Measurements from ENCODE around the gene RPS27L. TPM values are rescaled to one million over a fixed set of nuclear protein-coding genes. Genes with fewer than 3 reads are reported as not detected.

The RPS27L gene
- total RNA-seq, 1 experiment from 2014 or later, result 77.0 TPM

DNA sequence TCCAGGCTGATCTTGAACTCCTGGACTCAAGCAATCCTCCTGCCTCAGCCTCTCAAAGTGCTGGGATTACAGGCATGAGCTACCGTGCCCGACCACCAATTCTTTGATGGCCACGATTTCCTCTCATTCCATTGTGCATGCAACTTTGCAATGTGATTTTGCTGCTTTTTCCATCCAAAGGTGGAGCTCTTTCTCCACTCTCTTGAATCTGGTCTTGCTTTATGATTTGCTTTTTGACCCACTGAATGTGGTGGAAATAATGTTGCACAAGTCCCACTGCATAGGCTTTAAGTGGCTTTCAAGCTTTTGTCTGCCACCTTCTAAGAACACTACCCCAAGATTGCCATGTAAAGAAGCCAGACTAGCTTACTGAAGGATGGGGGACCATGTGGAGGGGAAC, 10.6 kb downstream of the RPS27L start:
- no peaks in the 10 kb centered on the region for H4K20me1 ChIP-seq (ENCODE audit: insufficient read depth)
- BruUV-seq (replicated peaks), result no TSS peak
- TF ChIP-seq EZH2 (IDR thresholded peaks at IDR 0.05; ENCODE audit: low read depth), result no peak
- TF ChIP-seq, protein P1, sequence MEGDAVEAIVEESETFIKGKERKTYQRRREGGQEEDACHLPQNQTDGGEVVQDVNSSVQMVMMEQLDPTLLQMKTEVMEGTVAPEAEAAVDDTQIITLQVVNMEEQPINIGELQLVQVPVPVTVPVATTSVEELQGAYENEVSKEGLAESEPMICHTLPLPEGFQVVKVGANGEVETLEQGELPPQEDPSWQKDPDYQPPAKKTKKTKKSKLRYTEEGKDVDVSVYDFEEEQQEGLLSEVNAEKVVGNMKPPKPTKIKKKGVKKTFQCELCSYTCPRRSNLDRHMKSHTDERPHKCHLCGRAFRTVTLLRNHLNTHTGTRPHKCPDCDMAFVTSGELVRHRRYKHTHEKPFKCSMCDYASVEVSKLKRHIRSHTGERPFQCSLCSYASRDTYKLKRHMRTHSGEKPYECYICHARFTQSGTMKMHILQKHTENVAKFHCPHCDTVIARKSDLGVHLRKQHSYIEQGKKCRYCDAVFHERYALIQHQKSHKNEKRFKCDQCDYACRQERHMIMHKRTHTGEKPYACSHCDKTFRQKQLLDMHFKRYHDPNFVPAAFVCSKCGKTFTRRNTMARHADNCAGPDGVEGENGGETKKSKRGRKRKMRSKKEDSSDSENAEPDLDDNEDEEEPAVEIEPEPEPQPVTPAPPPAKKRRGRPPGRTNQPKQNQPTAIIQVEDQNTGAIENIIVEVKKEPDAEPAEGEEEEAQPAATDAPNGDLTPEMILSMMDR (conservative IDR thresholded peaks at IDR 0.05), result no peak
- no peak overlapping the region for H3K4me2 ChIP-seq
- no peak overlapping the region for H3K27ac ChIP-seq
- no peak for DNase-seq
- no peak overlapping the region for H3K4me3 ChIP-seq
- no peaks in the 10 kb centered on the region for H3K27me3 ChIP-seq (ENCODE audit: insufficient read depth, low read depth)
- H3K79me2 ChIP-seq (ENCODE audit: low read depth), result no peaks in the 10 kb centered on the region
- no peak overlapping the region for H2AFZ ChIP-seq
- H3K9me2 ChIP-seq (ENCODE audit: insufficient read depth), result no peaks in the 10 kb centered on the region
- H3F3A ChIP-seq (ENCODE audit: insufficient read depth, low read depth), result no peaks in the 10 kb centered on the region
- intact Hi-C loops (cut with micrococcal nuclease; ENCODE audit: unreplicated experiment), result no loop called here
- no peaks in the 10 kb centered on the region for H3K9me3 ChIP-seq (ENCODE audit: insufficient read depth, low read depth)
- POLR2A ChIA-PET (ENCODE audit: unreplicated experiment), result interaction anchor here (0.6 kb wide), 1 partner anchor 96 kb away, joined by 3 read pairs; no protein-coding TSS in a partner anchor
- no peaks in the 10 kb centered on the region for H3K4me1 ChIP-seq (replicated peaks; ENCODE audit: insufficient read depth)
- CTCF ChIA-PET, result no interaction called here
- no peaks in the 10 kb centered on the region for H3K36me3 ChIP-seq (ENCODE audit: low read depth)

DNA sequence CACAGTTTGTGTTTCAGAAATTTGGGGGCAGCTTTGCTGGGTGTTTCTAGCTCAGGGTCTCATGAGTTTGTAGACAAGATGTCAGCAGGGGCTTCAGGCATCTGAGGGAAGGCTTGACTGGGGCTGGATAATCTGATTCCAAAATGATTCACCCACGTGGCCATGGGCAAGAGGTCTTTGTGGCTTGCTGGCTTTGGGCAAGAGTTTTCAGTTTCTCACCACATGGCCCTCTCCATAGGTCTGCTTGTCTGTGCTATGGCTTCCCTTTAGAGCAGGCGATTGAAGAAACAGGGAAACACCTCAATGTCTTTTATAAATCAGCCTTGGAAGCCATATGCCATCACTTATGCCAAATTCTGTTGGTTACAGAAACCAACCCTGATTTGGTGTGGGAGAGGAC, 11.9 kb downstream of the RPS27L start:
- DNase-seq, result no peak
- H3F3A ChIP-seq (ENCODE audit: insufficient read depth, low read depth), result no peaks in the 10 kb centered on the region
- no peaks in the 10 kb centered on the region for H3K9me3 ChIP-seq (ENCODE audit: insufficient read depth, low read depth)
- no peaks in the 10 kb centered on the region for H3K4me1 ChIP-seq (replicated peaks; ENCODE audit: insufficient read depth)
- H3K4me3 ChIP-seq, result no peak overlapping the region
- no peaks in the 10 kb centered on the region for H3K27me3 ChIP-seq (ENCODE audit: insufficient read depth, low read depth)
- no peak overlapping the region for H3K27ac ChIP-seq
- ChIA-PET POLR2A (ENCODE audit: unreplicated experiment) (no interaction called here), CTCF (no interaction called here)
- no peaks in the 10 kb centered on the region for H3K79me2 ChIP-seq (ENCODE audit: low read depth)
- H3K4me2 ChIP-seq, result no peak overlapping the region
- TF ChIP-seq, protein P1 (conservative IDR thresholded peaks at IDR 0.05), result no peak
- no peak for TF ChIP-seq EZH2 (IDR thresholded peaks at IDR 0.05; ENCODE audit: low read depth)
- H3K36me3 ChIP-seq (ENCODE audit: low read depth), result no peaks in the 10 kb centered on the region
- H2AFZ ChIP-seq, result no peak overlapping the region
- no peaks in the 10 kb centered on the region for H3K9me2 ChIP-seq (ENCODE audit: insufficient read depth)
- no TSS peak for BruUV-seq (replicated peaks)
- no peaks in the 10 kb centered on the region for H4K20me1 ChIP-seq (ENCODE audit: insufficient read depth)
- intact Hi-C loops (cut with micrococcal nuclease; ENCODE audit: unreplicated experiment), result no loop called here

DNA sequence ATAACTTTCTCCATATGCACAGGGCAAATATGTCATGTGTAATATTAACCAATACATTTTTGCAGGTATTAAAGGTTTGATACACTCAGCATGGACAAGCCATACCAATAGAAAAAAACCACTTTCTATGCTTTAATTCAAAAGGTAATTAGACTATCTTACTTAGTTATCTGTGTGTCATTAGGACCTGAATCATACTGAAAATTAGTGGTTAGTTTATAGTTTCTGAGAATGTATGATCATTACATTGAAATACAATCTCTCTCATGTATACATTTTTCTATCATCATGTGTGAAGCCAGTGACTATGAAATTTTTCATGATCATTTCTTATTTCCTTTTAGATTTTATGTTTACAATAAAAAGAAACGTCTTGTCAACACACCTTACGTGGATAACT, 16.3 kb downstream of the RPS27L start:
- Histone ChIP-seq H3K9me2 (ENCODE audit: insufficient read depth) (no peaks in the 10 kb centered on the region), H3K27ac (no peak overlapping the region), H3F3A (ENCODE audit: insufficient read depth, low read depth) (no peaks in the 10 kb centered on the region), H3K4me1 (replicated peaks; ENCODE audit: insufficient read depth) (peaks cover 5% of the 10 kb centered on the region), H2AFZ (no peak overlapping the region), H3K27me3 (ENCODE audit: insufficient read depth, low read depth) (no peaks in the 10 kb centered on the region), H3K79me2 (ENCODE audit: low read depth) (no peaks in the 10 kb centered on the region), H3K36me3 (ENCODE audit: low read depth) (no peaks in the 10 kb centered on the region), H3K4me2 (no peak overlapping the region), H3K4me3 (no peak overlapping the region), H3K9me3 (ENCODE audit: insufficient read depth, low read depth) (no peaks in the 10 kb centered on the region), H4K20me1 (ENCODE audit: insufficient read depth) (no peaks in the 10 kb centered on the region)
- no peak for DNase-seq
- POLR2A ChIA-PET (ENCODE audit: unreplicated experiment), result no interaction called here
- no peak for TF ChIP-seq EZH2 (IDR thresholded peaks at IDR 0.05; ENCODE audit: low read depth)
- TF ChIP-seq, protein P1 (conservative IDR thresholded peaks at IDR 0.05), result no peak
- intact Hi-C loops (cut with micrococcal nuclease; ENCODE audit: unreplicated experiment), result no loop called here
- no TSS peak for BruUV-seq (replicated peaks)
- CTCF ChIA-PET, result no interaction called here
